Body of pancreas (tissue), 4 donors: Measurements from ENCODE around the gene ZNF652.

Source experiments
- CTCF ChIP-seq, 7 experiments: fragments of 450-650 bp in 4 of 7; fragments of 200-600 bp in 3 of 7; sonication (generic) in 3 of 7; IDR thresholded peaks; one replicate each; pipeline ENCODE4 v1.5.1; 2016 to 2019; ENCODE audit warnings: antibody characterized with exemption in 7 of 7
- POLR2A ChIP-seq, 3 donors: fragments of 450-650 bp; IDR thresholded peaks; one replicate each; pipeline ENCODE4 v1.6.1; 2016; ENCODE audit warnings: antibody characterized with exemption in 3 of 3, mild to moderate bottlenecking in 2 of 3

- TF ChIP-seq CTCF (IDR thresholded peaks at IDR 0.05) (no peak), POLR2A (IDR thresholded peaks at IDR 0.05) (no peak)
Measured at GRCh38 chr17:49402706-49403105, 40.7 kb upstream of the ZNF652 start.
